Liver (tissue), 3 donors: ENCODE data around the gene INPP4B.

ENCODE experiments used
- ATF3 ChIP-seq: IDR thresholded peaks from 2 replicates; pipeline ENCODE4 v1.6.1; 2016; ENCODE audit warnings: antibody characterized with exemption
- CTCF ChIP-seq: fragments of 150-350 bp; IDR thresholded peaks from 2 replicates; pipeline ENCODE4 v1.5.1; 2017; ENCODE audit warnings: improper control_type of control experiment, low read depth, low read length; ENCODE audit not compliant: missing input control
- GABPA ChIP-seq, 2 donors: IDR thresholded peaks in 1 of 2; conservative IDR thresholded peaks in 1 of 2; 2 replicates each; pipeline ENCODE4 v1.6.1; 2016; ENCODE audit warnings: antibody characterized with exemption in 2 of 2, mild to moderate bottlenecking in 1 of 2, moderate library complexity in 1 of 2
- JUND ChIP-seq, 2 donors: IDR thresholded peaks; 2 replicates each; pipeline ENCODE4 v1.6.1; 2016; ENCODE audit warnings: antibody characterized with exemption in 2 of 2
- MAX ChIP-seq: IDR thresholded peaks from 2 replicates; pipeline ENCODE4 v1.6.1; 2016; ENCODE audit warnings: antibody characterized with exemption
- RAD21 ChIP-seq, 2 donors: IDR thresholded peaks; 2 replicates each; pipeline ENCODE4 v1.6.1; 2016; ENCODE audit warnings: antibody characterized with exemption in 2 of 2, mild to moderate bottlenecking in 2 of 2
- REST ChIP-seq: IDR thresholded peaks from 2 replicates; pipeline ENCODE4 v1.6.1; 2016; ENCODE audit warnings: antibody characterized with exemption, mild to moderate bottlenecking
- RXRA ChIP-seq, 2 donors: IDR thresholded peaks; 2 replicates each; pipeline ENCODE4 v1.6.1; 2017 to 2018; ENCODE audit warnings: antibody characterized with exemption in 2 of 2, mild to moderate bottlenecking in 1 of 2
- TAF1 ChIP-seq: conservative IDR thresholded peaks from 2 replicates; pipeline ENCODE4 v1.6.1; 2016; ENCODE audit warnings: antibody characterized with exemption, mild to moderate bottlenecking
- YY1 ChIP-seq: IDR thresholded peaks from 2 replicates; pipeline ENCODE4 v1.6.1; 2016; ENCODE audit warnings: antibody characterized with exemption, mild to moderate bottlenecking
- donor health status: healthy.
- donor health status: healthy.

GRCh38 chr4:142706381-142706780, 139.7 kb downstream of the INPP4B start:
- TF ChIP-seq CTCF: no peak
- no peak for TF ChIP-seq TAF1
- TF ChIP-seq MAX: no peak
- TF ChIP-seq YY1: no peak
- no peak for TF ChIP-seq RAD21 (IDR thresholded peaks at IDR 0.05)
- TF ChIP-seq RXRA (IDR thresholded peaks at IDR 0.05): no peak
- no peak for TF ChIP-seq JUND (IDR thresholded peaks at IDR 0.05)
- no peak for TF ChIP-seq REST
- no peak for TF ChIP-seq GABPA (IDR thresholded peaks at IDR 0.05 in 1 of 2, conservative IDR thresholded peaks at IDR 0.05 in 1 of 2)
- TF ChIP-seq ATF3: no peak
